Stimulated activated CD4-positive, alpha-beta T cell treated with anti-CD3 and anti-CD28 coated beads, TNF-alpha, amount 100 ng/mL, for 1 hour (primary cell): Measurements from ENCODE around the gene GPT2.
"Not testable (repeated sequence)": the region's sequence is repeated elsewhere in the genome, so short reads cannot be mapped to it uniquely, and the experiment has no call there.

Experiments
- DNase-seq, 3 donors: peaks; one replicate each; pipeline ENCODE4 v3.0.0-alpha.2; 2020; ENCODE audit warnings: low read depth in 3 of 3, low spot score in 1 of 3

The GPT2 gene

DNA sequence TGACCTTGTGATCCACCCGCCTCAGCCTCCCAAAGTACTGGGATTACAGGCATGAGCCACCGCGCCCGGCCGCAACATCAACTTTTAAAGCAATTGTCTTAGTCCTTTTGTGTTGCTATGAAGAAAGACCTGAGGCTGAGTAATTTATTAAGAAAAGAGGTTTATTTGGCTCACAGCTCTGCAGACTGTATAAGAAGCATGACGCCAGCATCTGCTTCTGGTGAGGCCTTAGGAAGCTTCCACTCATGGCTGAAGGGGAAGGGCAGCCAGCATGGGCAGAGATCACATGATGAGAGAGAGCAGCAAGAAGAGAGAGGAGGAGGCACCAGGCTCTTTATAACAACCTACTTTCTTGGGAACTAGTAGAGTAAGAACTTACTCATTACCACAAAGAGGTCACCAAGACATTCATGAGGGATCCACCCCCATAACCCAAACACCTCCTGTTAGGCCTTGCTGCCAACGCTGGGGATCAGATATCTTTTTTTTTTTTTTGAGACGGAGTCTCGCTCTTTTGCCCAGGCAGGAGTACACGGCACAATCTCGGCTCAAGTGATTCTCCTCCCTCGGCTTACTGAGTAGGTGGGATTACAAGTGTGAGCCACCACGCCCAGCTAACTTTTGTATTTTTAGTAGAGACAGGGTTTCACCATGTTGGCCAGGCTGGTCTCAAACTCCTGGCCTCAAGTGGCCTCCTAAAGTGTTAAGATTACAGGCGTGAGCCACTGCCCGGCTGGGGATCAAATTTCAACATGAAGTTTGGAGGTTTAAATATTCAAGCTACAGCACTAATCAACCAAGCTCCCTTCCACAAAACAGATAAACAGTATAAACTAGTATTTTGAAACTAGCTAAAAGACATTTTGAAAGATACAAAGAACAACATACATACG, 21.4 kb upstream of the GPT2 start:
- DNase-seq = no peak

DNA sequence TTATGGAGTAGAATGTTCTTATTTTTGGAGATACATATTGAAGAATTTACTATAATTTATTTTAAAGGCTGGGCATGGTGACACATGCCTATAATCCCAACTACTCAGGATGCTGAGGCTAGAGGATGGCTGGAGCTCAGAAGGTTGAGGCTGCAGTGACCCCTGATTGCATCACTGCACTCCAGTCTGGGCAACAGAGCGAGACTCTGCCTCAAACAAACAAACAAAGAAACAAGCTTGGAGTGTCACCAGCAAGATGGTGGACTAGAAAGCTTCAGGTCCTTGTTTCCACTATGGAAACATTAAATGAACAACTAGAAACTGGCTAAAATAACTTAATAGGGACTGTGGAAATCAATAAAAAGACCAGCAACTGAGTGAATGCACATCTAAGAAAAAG, 17.9 kb upstream of the GPT2 start:
- no peak for DNase-seq

DNA sequence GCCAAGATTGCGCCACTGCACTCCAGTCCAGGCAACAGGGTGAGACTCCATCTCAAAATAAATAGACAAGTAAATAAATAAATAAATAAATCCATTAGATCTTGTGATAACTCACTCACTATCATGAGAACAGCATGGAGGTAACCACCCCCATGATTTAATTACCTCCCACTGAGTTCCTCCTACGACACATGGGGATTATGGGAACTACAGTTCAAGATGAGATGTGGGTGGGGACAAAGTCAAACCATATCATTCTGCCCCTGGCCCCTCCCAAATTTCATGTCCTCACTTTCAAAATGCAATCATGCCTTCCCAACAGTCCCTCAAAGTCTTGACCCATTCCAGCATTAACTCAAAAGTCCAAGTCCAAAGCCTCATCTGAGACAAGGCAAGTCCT, 16.7 kb upstream of the GPT2 start:
- not testable (repeated sequence) for DNase-seq

DNA sequence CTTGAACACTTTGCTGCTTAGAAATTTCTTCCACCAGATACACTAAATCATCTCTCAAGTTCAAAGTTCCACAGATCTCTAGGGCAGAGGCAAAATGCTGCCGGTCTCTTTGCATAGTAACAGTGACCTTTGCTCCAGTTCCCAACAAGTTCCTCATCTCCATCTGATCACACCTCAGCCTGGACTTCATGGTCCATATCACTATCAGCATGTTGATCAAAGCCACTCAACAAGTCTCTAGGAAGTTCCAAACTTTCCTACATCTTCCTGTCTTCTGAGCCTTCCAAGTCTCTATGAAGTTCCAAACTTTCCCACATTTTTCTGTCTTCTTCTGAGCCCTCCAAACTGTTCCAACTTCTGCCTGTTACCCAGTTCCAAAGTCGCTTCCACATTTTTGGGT, 15.3 kb upstream of the GPT2 start:
- not testable (repeated sequence) for DNase-seq

DNA sequence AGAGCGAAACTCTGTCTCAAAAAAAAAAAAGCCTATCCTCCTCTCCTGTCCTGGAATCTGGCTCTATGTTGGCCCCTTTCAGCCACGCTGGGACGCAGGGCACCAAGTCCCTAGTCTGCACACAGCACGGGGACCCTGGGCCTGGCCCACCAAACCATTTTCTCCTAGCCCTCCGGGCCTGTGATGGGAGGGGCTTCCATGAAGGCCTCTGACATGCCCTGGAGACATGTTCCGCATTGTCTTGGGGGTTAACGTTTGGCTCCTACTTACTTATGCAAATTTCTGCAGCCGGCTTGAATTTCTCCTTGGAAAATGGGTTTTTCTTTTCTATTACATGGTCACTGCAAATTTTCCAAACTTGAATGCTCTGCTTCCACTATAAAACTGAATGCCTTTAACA, 12.6 kb upstream of the GPT2 start:
- DNase-seq = no peak

DNA sequence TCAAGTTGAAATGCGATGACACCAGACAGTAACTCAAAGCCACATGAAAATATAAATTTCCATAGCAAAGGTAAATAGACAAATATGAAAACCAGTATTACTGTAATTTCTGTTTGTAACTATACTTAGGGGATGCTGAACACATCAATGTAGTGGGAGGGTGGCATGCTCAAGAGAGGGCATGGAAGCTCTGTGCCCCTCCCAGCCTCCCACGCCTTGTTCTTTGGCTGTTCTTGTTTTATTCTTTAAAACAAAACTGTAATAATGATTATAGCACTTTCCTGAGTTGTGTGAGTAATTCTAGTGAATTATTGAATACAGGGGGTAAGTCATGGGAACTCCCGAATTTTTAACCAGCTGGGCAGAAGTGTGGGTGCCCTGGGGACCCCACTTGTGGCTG, 11.0 kb upstream of the GPT2 start:
- DNase-seq = no peak

DNA sequence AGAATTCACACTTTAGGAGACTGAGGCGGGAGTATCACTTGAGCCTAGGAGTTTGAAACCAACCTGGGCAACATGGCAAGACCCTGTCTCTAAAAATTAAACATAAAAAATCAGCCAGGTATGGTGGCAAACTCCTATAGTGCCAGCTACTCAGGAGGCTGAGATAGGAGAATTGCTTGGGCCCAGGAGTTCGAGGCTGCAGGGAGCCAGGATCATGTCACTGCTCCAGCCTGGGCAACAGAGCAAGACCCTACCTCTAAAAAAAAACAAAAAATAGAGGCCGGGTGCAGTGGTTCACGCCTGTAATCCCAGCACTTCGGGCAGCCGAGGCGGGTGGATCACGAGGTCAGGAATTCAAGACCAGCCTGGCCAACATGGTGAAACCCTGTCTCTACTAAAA, 8.9 kb upstream of the GPT2 start:
- DNase-seq = no peak

DNA sequence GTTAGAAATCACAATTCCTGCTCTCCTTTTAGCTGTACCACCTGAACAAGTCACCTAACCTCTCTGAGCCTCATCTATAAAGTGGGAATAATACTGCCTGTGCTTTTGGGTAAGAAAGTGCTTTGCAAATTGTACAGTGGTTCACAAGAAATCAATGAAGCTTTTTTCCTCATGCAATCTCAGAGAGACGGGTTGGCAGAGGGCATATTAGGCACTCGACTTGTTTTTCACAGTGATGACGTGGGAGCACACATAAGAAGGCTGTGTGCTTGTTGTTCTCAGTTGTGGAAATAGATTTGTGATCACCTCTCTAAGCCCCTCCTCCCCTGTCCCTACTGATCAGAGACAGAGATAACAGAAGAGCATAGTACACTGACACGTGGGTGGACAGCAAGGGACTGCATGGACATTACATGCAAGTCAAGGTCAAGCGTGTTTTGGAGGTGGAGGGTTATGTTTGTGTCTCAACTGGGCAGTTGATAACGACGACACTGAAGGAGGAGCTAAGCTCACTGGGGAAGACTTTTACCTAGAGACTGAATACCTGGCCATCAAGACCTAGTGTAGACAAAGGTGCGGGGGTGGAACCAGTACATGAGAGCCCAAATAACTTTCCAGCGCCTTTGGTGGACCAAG, 1.7 kb upstream of the GPT2 start:
- DNase-seq = no peak

DNA sequence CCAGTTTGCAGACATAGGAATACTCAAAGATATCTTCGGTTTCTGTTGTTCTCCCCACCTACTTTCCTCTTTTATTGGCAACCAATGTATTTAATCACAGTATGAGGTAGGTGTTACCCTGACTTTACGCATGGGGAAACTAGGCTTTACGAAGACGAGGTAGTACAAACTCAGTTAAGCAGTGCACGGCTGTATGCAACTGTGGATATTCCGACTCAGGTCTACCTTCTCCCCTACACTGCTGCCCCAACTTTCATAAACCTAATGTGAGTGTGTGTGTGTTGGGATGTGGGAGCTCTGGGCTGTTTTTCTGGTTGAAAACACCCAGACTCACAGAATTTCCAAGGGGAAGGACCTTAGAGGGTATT, 1.2 kb upstream of the GPT2 start:
- DNase-seq = no peak

DNA sequence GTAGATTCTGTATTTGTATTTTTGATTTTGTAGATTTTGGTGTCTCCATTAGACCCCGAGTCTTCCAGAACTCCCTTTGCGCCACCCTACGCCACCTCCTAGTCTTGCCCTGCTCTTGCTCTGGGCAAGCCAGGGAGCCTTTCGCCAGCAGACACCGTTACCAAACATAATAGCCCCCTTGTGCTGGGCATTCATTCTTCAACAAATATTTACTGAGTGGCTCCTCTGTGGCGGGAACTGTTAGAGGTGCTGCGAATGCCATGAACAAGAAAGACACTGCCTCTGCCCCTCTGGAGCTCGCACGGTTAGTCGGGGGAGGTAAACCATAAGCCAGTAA, 841 bp upstream of the GPT2 start:
- no peak for DNase-seq

DNA sequence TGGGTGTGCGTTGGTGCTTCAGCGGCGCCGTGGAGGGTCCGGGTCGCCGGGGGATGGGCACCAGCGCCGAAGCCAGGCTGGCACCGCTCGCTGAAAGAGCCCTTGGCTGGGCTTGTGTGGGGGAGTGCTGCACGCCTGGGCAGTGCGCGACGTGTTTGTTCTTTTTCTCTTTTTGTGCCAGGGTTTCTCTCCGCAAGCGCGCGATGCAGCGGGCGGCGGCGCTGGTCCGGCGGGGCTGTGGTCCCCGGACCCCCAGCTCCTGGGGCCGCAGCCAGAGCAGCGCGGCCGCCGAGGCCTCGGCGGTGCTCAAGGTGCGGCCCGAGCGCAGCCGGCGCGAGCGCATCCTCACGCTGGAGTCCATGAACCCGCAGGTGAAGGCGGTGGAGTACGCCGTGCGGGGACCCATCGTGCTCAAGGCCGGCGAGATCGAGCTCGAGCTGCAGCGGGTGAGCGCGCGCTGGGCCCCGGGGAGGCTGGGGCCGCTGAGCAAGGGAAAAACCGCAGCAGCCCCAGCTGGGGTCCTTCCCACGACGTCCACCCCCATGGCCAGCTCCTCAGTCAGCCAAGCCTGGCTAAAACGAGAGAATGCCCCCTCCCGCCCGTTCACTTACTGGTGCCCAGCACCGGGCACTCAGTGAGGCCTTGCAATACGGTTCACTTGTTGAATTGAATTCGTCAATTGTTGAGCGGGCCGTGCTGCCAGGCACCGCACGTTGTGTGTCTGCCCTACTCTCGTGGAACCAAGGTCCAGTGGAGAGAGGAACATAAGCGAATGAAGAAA, 541 bp downstream of the GPT2 start:
- DNase-seq = peak in 1 of 3 donors; percentile 7

DNA sequence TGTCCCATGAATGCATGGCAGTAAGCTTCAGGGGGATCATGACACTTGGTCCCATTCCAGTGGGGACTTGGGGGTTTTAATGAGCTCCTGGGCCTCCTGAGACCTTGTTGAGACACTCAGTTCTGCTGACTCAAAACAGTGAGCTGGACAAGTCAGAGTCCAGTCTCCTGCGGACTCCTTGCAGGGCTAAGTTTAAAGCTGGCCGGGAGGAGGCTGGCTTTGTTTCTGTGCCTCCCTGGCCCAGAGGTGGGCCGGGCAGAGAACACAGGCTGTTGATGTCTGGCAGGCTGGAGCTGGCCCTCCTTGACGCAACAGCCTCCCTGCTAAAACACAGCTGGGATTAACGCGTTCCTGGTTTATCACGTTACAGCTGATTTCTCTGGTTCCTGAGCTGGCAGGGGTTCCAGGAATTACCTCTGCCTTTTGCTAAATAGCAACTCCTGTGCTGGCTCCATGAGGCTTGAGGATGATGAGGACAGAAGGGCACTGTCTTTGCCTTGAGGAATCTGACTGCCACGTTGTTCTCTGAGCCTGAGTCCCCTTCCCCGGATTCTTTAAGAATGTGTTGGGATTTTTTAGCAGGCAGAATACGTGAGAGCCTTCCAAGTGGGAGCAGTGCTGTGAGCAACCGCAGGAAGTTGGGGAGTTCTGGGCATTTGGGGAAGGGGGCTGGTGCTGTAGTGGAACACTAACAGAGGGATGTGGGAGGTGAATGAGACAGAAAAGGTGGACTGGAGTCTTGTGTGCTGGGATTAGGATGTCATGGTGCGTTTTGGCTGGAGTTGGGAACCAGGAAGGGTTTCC, 2.0 kb downstream of the GPT2 start:
- DNase-seq = no peak

DNA sequence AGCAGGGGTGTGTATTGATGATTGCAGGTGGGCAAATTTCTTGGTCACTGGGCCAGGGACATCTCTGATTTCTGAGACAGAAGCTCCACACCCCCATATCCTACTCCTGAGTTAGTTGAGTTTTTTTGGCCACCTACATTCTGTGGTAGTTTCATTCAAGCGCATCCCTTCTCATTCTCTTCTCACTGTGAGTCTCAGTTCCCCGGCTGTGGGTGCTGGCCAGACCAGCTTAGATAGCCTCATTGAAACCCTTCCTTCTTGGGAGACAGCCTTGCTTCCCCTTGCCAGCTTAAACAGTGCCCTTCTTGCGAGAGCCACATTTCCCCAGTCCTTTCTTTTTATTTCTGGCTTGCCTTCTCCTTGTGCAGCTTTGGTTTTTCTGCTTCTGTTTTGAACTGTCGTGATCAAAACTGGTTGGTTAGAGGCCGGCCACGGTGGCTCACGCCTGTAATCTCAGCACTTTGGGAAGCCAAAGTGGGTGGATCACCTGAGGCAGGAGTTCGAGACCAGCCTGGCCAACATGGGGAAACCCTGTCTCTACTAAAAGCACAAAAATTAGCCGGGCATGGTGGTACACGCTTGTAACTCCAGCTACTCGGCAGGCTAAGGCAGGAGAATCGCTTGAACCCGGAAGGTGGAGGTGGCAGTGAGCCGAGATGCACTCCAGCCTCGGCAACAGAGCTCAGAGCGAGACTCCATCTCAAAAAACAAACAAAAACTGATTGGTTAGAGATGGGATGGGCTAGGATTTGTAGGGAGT, 2.8 kb downstream of the GPT2 start:
- no peak for DNase-seq

DNA sequence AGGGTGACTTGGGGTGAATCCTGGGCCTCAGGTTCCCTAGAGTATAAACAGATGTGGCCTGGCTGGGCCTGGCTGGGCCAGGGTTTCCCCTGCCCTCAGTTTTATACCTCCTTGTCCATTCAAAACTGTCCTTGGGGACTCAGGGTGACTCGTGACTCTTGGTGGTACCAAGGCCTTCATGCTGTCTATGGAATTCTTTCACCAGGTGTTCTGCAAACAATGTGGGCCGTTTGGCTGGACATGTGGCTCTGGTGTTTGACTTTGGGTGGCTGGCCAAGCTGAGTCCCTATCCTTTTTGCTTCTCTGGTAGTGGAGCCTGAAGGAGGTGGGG, 3.3 kb downstream of the GPT2 start:
- DNase-seq = no peak

DNA sequence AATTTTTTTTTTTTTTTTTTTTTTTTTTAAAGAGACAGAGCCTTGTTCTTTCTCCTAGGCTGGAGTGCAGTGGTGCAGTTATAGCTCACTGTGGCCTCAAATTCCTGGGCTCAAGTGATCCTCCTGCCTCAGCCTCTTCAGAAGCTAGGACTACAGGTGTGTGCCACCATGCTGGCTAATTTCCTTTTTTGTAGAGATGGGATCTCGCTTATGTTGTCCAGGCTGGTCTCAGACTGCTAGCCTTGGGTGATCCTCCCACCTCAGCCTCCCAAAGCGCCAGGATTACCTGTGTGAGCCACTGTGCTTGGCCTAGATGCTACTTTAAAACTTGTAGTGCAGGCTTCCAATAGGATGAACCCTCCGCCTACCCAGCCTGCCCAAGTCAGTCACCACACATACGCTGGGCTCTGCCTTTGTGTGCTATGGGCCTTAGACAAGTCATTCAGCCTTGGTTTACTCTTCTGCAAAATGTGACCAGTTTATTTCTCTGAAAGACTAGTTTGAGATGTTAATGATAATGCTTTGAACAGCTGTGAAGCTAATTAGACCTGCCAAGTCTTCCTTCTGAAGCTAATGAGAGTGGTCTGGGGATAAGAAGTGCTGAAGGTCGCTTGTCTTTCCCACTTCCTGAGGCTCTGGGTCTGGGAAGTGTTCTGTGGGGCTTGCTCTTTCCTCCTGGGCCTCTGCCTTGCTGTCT, 5.2 kb downstream of the GPT2 start:
- no peak for DNase-seq

DNA sequence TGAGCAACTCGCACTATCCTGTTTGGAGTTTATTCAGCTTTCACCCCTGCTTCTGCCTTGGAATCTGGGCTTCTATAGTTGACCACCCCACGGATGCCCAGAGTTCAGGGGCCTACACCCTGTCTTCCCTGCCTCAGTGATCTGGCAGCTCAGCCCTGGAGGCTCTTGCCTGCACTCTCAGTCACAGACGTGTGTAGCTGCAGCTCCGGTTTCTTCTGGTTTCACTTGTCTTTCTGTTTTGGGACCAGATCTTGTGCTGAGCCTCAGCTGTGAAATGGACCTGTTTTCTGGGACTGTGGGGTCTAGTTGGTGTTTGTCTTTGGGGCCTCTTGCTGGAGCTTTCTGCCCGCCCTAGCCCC, 5.8 kb downstream of the GPT2 start:
- DNase-seq = no peak

DNA sequence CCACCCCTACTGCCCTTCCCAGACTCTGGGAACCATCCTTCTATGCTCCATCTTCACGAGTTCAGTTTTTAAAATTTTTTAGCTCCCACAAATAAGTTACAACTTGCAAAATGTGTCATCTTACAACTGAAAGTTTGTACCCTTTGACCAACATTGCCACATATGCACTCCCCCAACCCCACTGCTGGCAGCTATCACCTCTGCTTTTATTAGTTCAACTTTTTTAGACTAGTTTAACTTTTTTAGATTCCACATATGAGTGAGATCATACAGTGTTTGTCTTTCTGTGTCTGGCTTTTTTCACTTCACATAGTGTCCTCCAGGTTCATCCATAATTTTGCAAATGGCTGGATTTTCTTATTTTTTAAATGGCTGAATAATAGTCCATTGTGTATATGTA, 7.7 kb downstream of the GPT2 start:
- DNase-seq = no peak

DNA sequence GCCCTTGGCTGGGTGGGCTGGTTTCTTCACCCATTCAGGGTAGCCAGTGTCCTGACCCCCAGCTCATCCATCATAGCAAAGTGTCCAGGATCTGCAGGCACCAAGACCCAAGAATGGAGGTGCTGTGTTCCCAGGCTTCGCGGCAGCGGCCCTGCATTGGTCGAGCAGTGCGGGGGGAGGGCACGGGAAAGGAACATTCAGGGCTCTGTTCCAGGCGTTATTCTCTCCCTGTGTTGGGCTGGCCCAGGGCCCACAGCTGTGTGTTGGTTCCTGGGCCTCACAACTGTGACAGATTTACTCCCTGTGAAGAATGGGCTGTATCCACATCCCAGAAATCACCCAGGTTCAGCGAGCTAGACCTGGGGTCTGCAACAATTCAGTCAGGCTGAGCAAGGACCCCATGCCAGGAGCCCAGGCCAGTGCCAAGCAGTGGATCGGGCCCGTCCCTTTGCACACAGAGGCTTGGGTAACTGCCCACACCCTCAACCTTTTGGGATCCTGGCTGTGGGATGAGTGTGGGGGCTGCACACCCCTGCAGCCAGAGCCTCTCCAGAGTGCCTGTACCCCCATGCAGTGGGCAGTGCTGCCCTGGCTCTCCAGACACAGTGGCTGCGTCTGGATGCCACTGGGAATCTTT, 10.0 kb downstream of the GPT2 start:
- DNase-seq = no peak

DNA sequence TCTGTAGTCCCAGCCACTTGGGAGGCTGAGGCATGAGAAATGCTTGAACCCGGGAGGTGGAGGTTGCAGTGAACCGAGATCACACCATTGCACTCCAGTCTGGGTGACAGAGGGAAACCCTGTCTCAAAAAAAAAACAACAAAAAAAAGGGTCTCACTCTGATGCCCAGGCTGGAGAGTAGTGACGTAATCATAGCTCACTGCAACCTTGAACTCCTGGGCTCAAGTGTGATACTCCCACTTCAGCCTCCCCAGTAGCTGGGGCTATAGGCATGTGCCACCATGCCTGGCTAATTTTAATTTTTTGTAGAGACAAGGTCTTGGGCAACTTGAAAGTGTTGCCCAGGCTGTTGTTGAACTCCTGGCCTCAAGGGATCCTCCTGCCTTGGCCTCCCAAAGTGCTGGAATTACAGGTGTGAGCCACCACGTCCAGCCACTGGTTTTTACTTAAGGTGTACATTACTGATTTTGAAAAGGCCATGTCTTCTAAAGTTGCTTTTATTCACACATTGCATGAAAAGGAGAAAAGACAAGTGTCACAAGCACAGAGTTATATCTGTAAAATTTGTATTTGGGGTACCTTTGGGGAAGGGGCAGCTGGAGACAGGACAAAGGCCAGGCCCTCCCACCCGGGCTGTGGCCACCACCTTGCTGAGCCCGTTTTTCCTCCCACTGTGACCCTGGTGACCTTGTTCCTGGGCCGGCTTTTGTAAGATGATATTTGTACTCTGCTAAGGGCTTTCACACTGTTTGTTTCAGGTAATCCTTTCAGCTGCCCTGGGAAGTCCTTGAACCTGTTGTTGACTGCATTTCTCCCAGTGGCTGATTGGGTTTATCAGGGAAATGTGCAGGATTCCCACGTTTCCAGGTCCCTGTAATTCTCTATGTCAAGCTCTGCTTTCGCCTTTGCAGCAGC, 11.5 kb downstream of the GPT2 start:
- no peak for DNase-seq
